Measurements from ENCODE around the gene RIC1.

DNA sequence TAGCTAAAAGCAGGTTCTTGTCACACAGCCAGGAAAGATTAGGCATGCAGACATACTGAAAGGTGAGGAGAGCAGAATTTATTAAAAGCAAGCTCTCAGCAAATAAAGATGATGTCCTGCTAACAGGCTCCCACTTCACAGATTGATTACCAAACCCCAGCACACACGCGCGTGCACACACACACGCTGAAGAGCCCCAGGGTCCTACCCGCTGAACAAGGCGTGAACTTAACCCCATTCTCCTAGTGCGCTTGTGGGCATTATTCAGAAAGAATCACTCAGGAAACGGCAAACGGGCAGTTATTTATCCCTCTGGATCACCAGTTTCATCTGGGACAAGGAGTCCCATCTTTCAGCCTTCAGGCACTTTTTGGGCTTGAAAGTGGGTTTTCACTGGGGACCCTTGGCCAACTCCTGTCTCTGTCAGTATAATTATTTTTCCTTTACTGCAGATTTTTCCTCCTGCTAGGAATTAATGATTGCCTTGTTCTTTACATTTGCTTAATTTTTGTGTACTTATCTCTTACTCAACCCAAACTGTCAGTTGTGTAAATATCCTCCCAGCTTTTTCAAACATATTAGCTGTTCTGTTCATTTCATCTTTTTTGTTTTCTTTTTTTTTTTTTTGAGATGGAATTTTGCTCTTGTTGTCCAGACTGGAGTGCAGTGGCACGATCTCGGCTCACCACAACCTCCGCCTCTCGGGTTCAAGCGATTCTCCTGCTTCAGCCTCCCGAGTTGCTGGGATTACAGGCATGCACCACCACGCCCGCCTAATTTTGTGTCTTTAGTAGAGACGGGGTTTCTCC is 92.6 kb downstream of the RIC1 start:
- TF ChIP-seq, protein P1, sequence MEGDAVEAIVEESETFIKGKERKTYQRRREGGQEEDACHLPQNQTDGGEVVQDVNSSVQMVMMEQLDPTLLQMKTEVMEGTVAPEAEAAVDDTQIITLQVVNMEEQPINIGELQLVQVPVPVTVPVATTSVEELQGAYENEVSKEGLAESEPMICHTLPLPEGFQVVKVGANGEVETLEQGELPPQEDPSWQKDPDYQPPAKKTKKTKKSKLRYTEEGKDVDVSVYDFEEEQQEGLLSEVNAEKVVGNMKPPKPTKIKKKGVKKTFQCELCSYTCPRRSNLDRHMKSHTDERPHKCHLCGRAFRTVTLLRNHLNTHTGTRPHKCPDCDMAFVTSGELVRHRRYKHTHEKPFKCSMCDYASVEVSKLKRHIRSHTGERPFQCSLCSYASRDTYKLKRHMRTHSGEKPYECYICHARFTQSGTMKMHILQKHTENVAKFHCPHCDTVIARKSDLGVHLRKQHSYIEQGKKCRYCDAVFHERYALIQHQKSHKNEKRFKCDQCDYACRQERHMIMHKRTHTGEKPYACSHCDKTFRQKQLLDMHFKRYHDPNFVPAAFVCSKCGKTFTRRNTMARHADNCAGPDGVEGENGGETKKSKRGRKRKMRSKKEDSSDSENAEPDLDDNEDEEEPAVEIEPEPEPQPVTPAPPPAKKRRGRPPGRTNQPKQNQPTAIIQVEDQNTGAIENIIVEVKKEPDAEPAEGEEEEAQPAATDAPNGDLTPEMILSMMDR (conservative IDR thresholded peaks at IDR 0.05) = no peak
- TF ChIP-seq EZH2 (IDR thresholded peaks at IDR 0.05; ENCODE audit: low read depth) = no peak
